Sigmoid colon (tissue), 4 donors: ENCODE results near the gene ERFE.

Experiments used
- POLR2AphosphoS5 ChIP-seq, 4 donors: sonication (generic); formaldehyde crosslinking; IDR thresholded peaks; one replicate each; pipeline ENCODE4 v1.6.1; 2017; ENCODE audit warnings: antibody characterized with exemption in 4 of 4
- TF ChIP-seq, protein P1 (sequence below), 4 experiments: fragments of 450-650 bp in 3 of 4; fragments of 200-600 bp in 1 of 4; IDR thresholded peaks; one replicate each; pipeline ENCODE4 v1.5.1; 2016 to 2019; ENCODE audit warnings: antibody characterized with exemption in 4 of 4, mild to moderate bottlenecking in 3 of 4, moderate library complexity in 2 of 4

GRCh38 chr2:238174701-238175100 lies 15.9 kb downstream of the ERFE start:
- TF ChIP-seq POLR2AphosphoS5 (IDR thresholded peaks at IDR 0.05), result no peak
- TF ChIP-seq, protein P1, sequence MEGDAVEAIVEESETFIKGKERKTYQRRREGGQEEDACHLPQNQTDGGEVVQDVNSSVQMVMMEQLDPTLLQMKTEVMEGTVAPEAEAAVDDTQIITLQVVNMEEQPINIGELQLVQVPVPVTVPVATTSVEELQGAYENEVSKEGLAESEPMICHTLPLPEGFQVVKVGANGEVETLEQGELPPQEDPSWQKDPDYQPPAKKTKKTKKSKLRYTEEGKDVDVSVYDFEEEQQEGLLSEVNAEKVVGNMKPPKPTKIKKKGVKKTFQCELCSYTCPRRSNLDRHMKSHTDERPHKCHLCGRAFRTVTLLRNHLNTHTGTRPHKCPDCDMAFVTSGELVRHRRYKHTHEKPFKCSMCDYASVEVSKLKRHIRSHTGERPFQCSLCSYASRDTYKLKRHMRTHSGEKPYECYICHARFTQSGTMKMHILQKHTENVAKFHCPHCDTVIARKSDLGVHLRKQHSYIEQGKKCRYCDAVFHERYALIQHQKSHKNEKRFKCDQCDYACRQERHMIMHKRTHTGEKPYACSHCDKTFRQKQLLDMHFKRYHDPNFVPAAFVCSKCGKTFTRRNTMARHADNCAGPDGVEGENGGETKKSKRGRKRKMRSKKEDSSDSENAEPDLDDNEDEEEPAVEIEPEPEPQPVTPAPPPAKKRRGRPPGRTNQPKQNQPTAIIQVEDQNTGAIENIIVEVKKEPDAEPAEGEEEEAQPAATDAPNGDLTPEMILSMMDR (IDR thresholded peaks at IDR 0.05), result no peak
